PFSK-1 (cell line): ENCODE data around the gene ZMAT5.

Experiments
- FOXP2 ChIP-seq: optimal IDR thresholded peaks from 2 replicates; pipeline ENCODE3; 2011; ENCODE audit warnings: borderline replicate concordance, control low read depth, inconsistent platforms; ENCODE audit not compliant: insufficient read depth; ENCODE audit errors: extremely low read length, extremely low read depth
- POLR2AphosphoS5 ChIP-seq: IDR thresholded peaks from 2 replicates; pipeline ENCODE4 v1.6.1; 2012; ENCODE audit warnings: low read depth, mild to moderate bottlenecking, control low read depth, low read length, moderate library complexity
- REST ChIP-seq, 2 experiments: IDR thresholded peaks; 2 replicates each; pipeline versions ENCODE4 v1.6.1 to v1.8.0; 2011 to 2012; ENCODE audit warnings: low read depth in 2 of 2, low read length in 2 of 2, control low read depth in 1 of 2, inconsistent platforms in 1 of 2, mild to moderate bottlenecking in 1 of 2, moderate library complexity in 1 of 2; ENCODE audit not compliant: insufficient read depth in 1 of 2
- SIN3A ChIP-seq: IDR thresholded peaks from 2 replicates; pipeline ENCODE4 v1.6.1; 2012; ENCODE audit warnings: mild to moderate bottlenecking, low read length, moderate library complexity, borderline replicate concordance; ENCODE audit not compliant: insufficient read depth
- TAF1 ChIP-seq: IDR thresholded peaks from 2 replicates; pipeline ENCODE4 v1.6.1; 2012; ENCODE audit warnings: low read length, control low read depth, borderline replicate concordance; ENCODE audit not compliant: insufficient read depth

- TF ChIP-seq POLR2AphosphoS5 (no peak), TAF1 (no peak), SIN3A (no peak), REST (IDR thresholded peaks at IDR 0.05; ENCODE audit: insufficient read depth in 1 of 2, low read depth in 2 of 2, low read length in 2 of 2) (no peak), FOXP2 (no peak)
These were observed 44.2 kb downstream of the ZMAT5 start for GRCh38 chr22:29722587-29722986.
